Heart right ventricle (tissue), 16 donors: Measurements from ENCODE around the gene ANKRD17. TPM values are rescaled to one million over a fixed set of nuclear protein-coding genes. Genes with fewer than 3 reads are reported as not detected.

Experiments
- ATAC-seq, 8 donors: fragments of 200-7000 bp; cut with Tn5 transposase; one replicate each; pipeline ENCODE4 v1.9.1; 2020; ENCODE audit warnings: mild to moderate bottlenecking in 8 of 8, moderate library complexity in 8 of 8, moderate number of reproducible peaks in 1 of 8
- DNase-seq, 2 donors: peaks; one replicate each; pipeline ENCODE4 v3.0.0-alpha.2; 2020
- H3K27ac ChIP-seq, 10 donors: fragments of 200-600 bp; sonication (generic) in 2 of 10; one replicate each; pipeline versions ENCODE4 v1.5.0 to v1.8.0; 2020 to 2022; ENCODE audit warnings: mild to moderate bottlenecking in 3 of 10
- H3K27me3 ChIP-seq, 7 donors: fragments of 200-600 bp; one replicate each; pipeline ENCODE4 v1.8.0; 2021 to 2022; ENCODE audit warnings: mild to moderate bottlenecking in 2 of 7
- H3K36me3 ChIP-seq, 9 donors: fragments of 200-600 bp; sonication (generic) in 1 of 9; one replicate each; pipeline versions ENCODE4 v1.5.0 to v1.8.0; 2020 to 2022; ENCODE audit warnings: mild to moderate bottlenecking in 2 of 9
- H3K4me1 ChIP-seq, 9 donors: fragments of 200-600 bp; sonication (generic) in 1 of 9; one replicate each; pipeline versions ENCODE4 v1.5.0 to v1.8.0; 2020 to 2022; ENCODE audit warnings: mild to moderate bottlenecking in 4 of 9
- H3K4me3 ChIP-seq, 10 donors: fragments of 200-600 bp; sonication (generic) in 2 of 10; one replicate each; pipeline versions ENCODE4 v1.5.0 to v1.8.0; 2020 to 2022; ENCODE audit warnings: mild to moderate bottlenecking in 7 of 10, moderate library complexity in 2 of 10
- H3K9me3 ChIP-seq, 11 donors: fragments of 200-600 bp in 10 of 11; sonication (generic) in 2 of 11; one replicate each; pipeline versions ENCODE4 v1.5.0 to v1.8.0; 2013 to 2022; ENCODE audit warnings: mild to moderate bottlenecking in 2 of 11, control low read depth in 1 of 11, moderate library complexity in 1 of 11
- WGBS, 2 donors: extraction: QIAGEN DNeasy Blood & Tissue Kit; methylation state at CpG; one replicate each; pipeline ENCODE4 v1.1.7; 2013; ENCODE audit warnings: inconsistent platforms in 1 of 2; 5-methylcytosine and 5-hydroxymethylcytosine counted together
- intact Hi-C, 10 donors: fragments of 100-400 bp; cut with DNase I; formaldehyde crosslinking; loops; one replicate each; pipeline versions ENCODE4 v1.11.1 to v1.14.2; 2022
- polyA plus RNA-seq, 2 donors: library from polyadenylated mRNA; stranded (reverse); fragments of 200-250 nt; gene quantifications; one replicate each; pipeline ENCODE4 v1.2.3, GENCODE V29; 2013
- total RNA-seq, 10 donors: library from RNA; stranded (reverse); fragmentation: NEBNext Ultra II Directional in 3 of 10; extraction: Animal tissue kit (Norgen Biotek cat#: 25700) in 3 of 10; gene quantifications; one replicate each; pipeline versions ENCODE4 v1.2.1 to v1.2.4, GENCODE V29; 2021 to 2023
- TF ChIP-seq, protein P1 (sequence below), 9 donors: fragments of 200-600 bp; sonication (generic) in 2 of 9; IDR thresholded peaks; one replicate each; pipeline versions ENCODE4 v1.5.0 to v1.8.0; 2021 to 2022; ENCODE audit warnings: antibody characterized with exemption in 9 of 9, mild to moderate bottlenecking in 5 of 9, moderate library complexity in 1 of 9
- donor health status: Arrhythmogenic right ventricular cardiomyopathy.
- donor health status: ischemic (EF 13 %, LVEDD 7.1; RV severe dilation, severe dysfunction).
- donor health status: healthy with polysubstance abuse.
- donor health status: DM: no; HTN: yes; CAD: no.
- donor health status: DM: no; HTN: no; CAD: no.
- donor health status: ischemic (EF 25% LVEDD 6.9; RV normal size, moderate dysfunction).
- donor health status: ischemic (EF 25% LVEDD 5.7; RV mildly dilated, moderate dysfunction).
- donor health status: healthy.
- donor health status: DM: yes; HTN: yes; CAD: no.
- donor health status: Ischemic cardiomyopathy.
- donor health status: ischemic (EF 35%, LVEDD 5.7; RV mildly dilated, moderate dysfunction).
- donor health status: nonischemic (EF 11% LVEDD 7.7; RV severe dilation, severe dysfunction).
- donor health status: DM: yes; HTN: yes; CAD: no.
- donor health status: PGD.
- donor health status: ischemic (EF 29% LVEDD 5.4; RV normal size, mild dysfunction).
- donor health status: nonischemic (EF 23%, LVEDD 6.1; RV moderate dilation, normal function).

ANKRD17 gene
- total and polyA plus RNA-seq, 12 donors: 13.5 to 71.7 (median 60.4) TPM

DNA sequence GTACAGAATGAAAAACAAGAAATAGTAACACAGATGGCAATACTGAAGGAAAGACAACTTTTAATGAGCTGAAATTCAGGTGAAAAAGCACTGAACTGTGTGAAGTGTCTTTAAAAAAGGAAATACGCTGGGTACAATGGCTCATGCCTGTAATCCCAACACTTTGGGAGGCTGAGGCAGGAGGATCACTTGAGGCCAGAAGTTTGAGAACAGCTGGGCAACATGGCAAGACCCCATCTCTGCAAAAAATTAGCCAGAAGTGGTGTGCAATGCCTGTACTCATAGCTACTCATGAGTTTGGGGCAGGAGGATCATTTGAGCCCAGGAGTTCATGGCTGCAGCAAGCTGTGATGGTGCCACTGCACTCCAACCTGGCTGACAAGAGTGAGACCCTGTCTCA, 129.3 kb downstream of the ANKRD17 start:
- no peaks in the 10 kb centered on the region for H3K9me3 ChIP-seq
- H3K27ac ChIP-seq: no peak overlapping the region
- no peak overlapping the region for H3K4me3 ChIP-seq
- DNase-seq: no peak
- peaks cover 0 to 99% (median 7%) of the 10 kb centered on the region in 9 donors for H3K36me3 ChIP-seq
- intact Hi-C loops: loop anchor here in 3 of 10 donors (5.0 to 10.0 kb wide), 2 partner anchors 125 to 128 kb away; partner anchors contain the start of gene ANKRD17 (in 3 of the 3)
- WGBS, 2 donors: 94 to 98% methylated on average over 1 of the region's 1 CpG
- no peak for ATAC-seq
- TF ChIP-seq, protein P1, sequence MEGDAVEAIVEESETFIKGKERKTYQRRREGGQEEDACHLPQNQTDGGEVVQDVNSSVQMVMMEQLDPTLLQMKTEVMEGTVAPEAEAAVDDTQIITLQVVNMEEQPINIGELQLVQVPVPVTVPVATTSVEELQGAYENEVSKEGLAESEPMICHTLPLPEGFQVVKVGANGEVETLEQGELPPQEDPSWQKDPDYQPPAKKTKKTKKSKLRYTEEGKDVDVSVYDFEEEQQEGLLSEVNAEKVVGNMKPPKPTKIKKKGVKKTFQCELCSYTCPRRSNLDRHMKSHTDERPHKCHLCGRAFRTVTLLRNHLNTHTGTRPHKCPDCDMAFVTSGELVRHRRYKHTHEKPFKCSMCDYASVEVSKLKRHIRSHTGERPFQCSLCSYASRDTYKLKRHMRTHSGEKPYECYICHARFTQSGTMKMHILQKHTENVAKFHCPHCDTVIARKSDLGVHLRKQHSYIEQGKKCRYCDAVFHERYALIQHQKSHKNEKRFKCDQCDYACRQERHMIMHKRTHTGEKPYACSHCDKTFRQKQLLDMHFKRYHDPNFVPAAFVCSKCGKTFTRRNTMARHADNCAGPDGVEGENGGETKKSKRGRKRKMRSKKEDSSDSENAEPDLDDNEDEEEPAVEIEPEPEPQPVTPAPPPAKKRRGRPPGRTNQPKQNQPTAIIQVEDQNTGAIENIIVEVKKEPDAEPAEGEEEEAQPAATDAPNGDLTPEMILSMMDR (IDR thresholded peaks at IDR 0.05): no peak
- H3K4me1 ChIP-seq: peaks cover 0 to 5% (median 0%) of the 10 kb centered on the region in 9 donors
- no peaks in the 10 kb centered on the region for H3K27me3 ChIP-seq

DNA sequence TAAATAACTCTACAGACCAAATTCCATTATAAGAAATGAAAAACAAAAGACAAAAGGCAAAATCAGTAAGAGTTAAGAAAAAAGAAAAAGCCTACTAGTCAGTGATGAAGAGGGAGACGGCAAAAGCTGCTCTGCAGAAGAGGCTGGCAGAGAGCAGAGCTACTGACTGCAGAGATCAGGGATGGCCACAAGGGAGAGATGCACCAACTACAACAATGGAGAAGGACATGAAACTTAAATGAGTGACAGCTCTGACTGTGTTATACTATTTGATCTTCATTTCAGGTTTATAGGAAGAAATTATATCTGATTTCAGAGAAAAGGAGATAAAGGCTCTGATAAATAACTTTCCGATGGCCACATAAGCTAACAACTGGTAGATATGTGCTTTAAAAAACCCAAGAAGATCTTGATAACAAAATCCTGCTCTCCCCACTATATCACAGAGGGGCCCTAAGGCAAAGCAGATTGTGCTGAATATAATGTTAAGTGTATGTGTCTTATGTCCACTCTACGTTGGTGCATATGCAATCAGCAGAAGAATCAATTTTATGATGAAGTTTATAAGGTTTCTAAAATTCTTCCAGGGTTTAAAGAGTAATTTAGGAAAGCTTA, 130.7 kb downstream of the ANKRD17 start:
- TF ChIP-seq, protein P1 (IDR thresholded peaks at IDR 0.05): peak in 7 of 9 donors; percentile 20 to 53 (median 37)

DNA sequence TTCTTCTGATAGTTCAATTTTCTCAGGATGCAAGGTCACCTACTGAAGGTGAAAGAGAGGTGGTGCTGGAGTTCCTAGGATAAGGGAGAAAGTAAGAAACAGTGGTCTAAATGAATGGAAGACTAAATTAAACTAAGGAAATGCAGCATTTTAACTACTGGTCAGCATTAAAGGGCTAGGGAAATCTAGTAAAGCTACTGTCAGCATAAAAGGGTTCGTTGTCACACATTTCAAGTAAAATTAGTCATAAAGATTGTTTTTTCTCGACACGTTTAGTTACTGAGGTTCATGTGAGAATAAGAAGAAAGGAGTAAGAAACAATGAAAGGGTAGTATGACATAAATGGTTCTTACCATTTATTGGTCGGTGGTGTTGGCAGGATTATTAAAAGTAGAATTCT, 149.1 kb downstream of the ANKRD17 start:
- TF ChIP-seq, protein P1 (IDR thresholded peaks at IDR 0.05): no peak
- no peaks in the 10 kb centered on the region for H3K9me3 ChIP-seq
- DNase-seq (no peak), ATAC-seq (no peak)
- H3K4me3 ChIP-seq: no peak overlapping the region
- intact Hi-C loops: no loop called here
- 95 to 97% methylated on average over 4 of the region's 4 CpGs for WGBS, 2 donors
- H3K36me3 ChIP-seq: peaks cover 0 to 100% (median 22%) of the 10 kb centered on the region in 9 donors
- H3K27ac ChIP-seq: no peak overlapping the region
- no peaks in the 10 kb centered on the region for H3K4me1 ChIP-seq
- no peaks in the 10 kb centered on the region for H3K27me3 ChIP-seq

More for the DNA sequence above, 130.7 kb downstream of the ANKRD17 start:
- DNase-seq (no peak), ATAC-seq (peak in 4 of 8 donors; percentile 65 to 76 (median 73))
- Histone ChIP-seq H3K27me3 (no peaks in the 10 kb centered on the region), H3K27ac (no peak overlapping the region), H3K36me3 (peaks cover 0 to 100% (median 7%) of the 10 kb centered on the region in 9 donors), H3K4me1 (peaks cover 0 to 5% (median 0%) of the 10 kb centered on the region in 9 donors), H3K9me3 (no peaks in the 10 kb centered on the region), H3K4me3 (no peak overlapping the region)
- intact Hi-C loops: loop anchor here in 3 of 10 donors (5.0 to 10.0 kb wide), 2 partner anchors 127 to 129 kb away; partner anchors contain the start of gene ANKRD17 (in 3 of the 3)
- 62 to 75% methylated on average over 3 of the region's 3 CpGs for WGBS, 2 donors

DNA sequence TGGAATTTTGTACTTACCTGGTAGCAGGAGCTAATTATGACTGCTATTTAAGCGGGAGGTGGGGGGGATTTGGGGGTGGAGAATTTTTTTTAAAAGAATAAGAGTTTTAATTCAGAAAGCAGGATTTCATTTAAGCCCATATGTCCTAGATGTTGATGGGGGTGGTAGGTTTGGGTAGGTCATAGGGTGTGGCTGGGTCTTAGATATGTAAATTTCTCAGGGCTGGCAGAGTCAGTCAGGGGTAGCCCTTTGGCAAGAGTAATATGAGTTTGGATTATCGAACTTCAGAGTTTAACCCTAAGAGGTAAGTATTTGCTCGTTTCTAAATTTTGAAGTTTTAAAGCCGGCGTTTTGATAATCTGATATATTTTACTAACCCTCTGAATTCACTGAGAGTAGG, 153.9 kb downstream of the ANKRD17 start:
- intact Hi-C loops: no loop called here
- Histone ChIP-seq H3K27me3 (no peaks in the 10 kb centered on the region), H3K9me3 (no peaks in the 10 kb centered on the region), H3K36me3 (peaks cover 0 to 100% (median 46%) of the 10 kb centered on the region in 9 donors), H3K4me3 (no peak overlapping the region), H3K4me1 (no peaks in the 10 kb centered on the region), H3K27ac (no peak overlapping the region)
- WGBS, 2 donors: 85 to 96% methylated on average over 5 of the region's 5 CpGs
- ATAC-seq: no peak
- TF ChIP-seq, protein P1 (IDR thresholded peaks at IDR 0.05): no peak
- no peak for DNase-seq
